HG03108 (cell line): ENCODE results near the gene AFF3.
"Not testable (repeated sequence)": the region's sequence is repeated elsewhere in the genome, so short reads cannot be mapped to it uniquely, and the experiment has no call there.

Experiments used
- ATAC-seq: cut with Tn5 transposase; IDR thresholded peaks from one replicate; pipeline ENCODE4 v1.9.1; 2021; ENCODE audit warnings: moderate library complexity; ENCODE audit not compliant: unreplicated experiment

Gene AFF3

DNA sequence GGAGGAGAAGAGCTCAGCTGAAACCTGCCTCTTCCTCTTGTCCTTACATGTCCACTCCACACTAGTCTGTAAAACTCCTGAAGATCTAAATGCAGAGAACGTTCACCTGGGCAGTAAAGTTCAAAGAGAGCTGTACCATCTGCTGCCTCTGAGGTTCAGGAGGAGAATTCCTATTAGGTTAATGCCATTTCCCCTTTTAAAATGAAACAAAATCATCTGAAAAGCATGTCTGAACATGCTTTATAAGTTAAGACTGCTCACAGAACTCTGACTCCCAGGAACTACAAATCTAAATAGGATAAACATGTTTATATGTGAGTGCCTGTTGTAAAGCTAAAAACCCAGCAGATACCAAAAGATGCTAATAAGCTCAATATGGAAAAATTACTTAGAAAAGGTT is 164.4 kb downstream of the AFF3 start:
- ATAC-seq: no peak

DNA sequence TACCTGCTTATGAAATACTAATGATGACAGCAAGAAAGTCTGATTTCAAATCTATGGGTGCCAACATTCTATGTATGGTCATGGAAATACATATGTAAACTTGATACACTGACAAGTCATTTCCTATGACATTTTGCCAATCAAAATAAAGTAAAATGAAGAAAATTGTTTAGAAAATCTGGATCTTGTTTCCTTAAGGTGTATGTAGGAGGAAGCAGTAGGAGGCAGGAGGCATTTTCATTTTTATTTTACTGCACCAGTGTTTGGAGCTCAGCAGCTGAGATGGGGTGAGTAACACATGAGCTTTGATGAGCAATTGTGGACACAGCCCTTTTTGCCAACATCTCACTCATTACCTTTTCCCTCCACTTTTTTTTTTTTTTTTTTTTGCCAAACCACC is 167.0 kb downstream of the AFF3 start:
- ATAC-seq: no peak

- ATAC-seq: no peak
Observed at GRCh38 chr2:99974682-99975375, 167.6 kb downstream of the AFF3 start.

GRCh38 chr2:99974275-99974674 is 168.1 kb downstream of the AFF3 start:
- no peak for ATAC-seq

- ATAC-seq: no peak
Observed at GRCh38 chr2:99971326-99971900, 171.0 kb downstream of the AFF3 start.

GRCh38 chr2:99970292-99970868 is 172.0 kb downstream of the AFF3 start:
- ATAC-seq: no peak

DNA sequence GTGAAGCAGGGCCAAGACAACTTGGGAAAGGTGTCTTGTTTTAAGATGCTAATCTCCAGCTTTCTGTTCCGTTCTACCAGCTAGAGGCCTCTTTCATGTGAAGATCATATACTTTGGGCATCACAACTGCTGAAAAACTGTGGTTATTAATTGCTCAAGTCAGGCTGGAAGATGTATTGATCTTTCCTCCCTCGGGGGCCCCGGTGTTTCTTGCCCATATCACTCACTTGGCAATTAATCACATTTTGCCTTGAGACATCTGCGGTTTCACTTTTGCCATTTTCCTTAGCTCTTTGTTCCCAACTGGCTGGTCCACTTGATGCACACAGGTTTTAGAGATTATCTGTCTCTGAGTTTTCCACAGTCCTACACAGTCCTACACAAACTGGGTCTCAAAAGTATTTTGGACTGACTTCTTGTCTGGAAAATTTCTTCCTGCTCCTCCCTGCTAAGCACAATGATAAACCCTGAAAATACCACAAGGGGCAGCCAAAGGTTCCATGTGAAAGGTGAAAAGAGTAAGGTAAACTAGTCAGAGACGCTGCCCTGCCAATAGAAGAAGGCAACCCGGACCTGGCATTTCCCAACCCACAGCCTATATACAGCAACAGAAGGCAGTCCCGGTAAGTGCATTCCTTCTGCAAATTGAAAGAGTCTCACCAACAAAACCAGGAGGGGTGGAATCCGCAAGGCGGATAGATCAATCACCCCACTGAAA is 181.0 kb downstream of the AFF3 start:
- ATAC-seq: no peak

GRCh38 chr2:99960790-99961189 is 181.6 kb downstream of the AFF3 start:
- ATAC-seq: no peak

DNA sequence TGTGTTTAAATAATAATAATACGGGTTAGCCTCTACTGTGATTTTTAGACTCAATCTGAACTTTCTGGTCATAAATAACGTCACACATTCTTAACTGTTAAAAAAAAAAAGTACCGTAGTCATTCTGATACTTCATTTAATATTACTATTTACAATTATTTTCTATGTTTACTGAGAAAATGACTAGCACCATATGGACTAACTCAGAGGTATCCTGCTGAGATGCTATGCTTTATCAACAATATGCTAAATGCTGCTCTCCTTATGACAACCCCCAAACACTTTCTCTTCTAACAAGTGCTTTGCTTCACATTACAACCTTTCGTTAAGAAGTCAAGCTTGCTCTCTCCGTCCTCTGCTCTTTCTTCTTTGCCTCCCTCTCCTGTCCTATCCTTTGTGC is 182.1 kb downstream of the AFF3 start:
- ATAC-seq: no peak

DNA sequence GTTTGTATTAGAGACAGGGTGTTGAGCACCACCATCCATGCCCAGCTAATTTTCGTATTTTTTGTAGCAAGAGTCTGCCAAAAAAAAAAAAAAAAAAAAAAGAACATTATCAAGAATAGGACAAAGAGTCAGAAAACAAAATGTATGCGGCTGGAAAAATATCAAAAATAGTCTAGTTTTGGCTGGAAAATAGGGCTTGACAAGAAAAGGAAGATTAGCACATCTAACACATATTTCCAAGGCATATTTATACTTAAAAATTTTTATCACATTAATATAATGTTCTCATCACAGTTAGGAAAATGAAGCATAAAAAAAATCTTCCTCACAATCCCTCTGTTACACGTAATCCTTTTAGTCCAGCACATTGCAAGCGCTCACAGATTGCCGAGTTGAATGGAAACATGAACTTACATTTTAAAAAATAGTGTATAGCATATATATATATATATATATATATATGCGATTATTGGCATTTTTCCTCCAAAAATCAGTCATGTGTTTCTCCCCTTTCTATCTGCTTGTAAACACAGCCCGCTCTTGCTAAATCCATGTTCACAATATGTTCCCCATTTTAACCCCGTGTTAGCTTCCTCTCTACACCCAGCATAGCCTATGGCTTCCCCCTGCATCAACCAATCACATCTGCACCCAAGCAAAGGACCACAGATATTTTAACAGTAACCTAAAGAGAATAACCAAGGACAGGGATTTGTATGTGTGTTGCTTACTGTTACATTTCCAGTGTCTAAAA is 183.0 kb downstream of the AFF3 start:
- ATAC-seq: no peak

GRCh38 chr2:99957332-99958133 is 184.9 kb downstream of the AFF3 start:
- no peak for ATAC-seq

DNA sequence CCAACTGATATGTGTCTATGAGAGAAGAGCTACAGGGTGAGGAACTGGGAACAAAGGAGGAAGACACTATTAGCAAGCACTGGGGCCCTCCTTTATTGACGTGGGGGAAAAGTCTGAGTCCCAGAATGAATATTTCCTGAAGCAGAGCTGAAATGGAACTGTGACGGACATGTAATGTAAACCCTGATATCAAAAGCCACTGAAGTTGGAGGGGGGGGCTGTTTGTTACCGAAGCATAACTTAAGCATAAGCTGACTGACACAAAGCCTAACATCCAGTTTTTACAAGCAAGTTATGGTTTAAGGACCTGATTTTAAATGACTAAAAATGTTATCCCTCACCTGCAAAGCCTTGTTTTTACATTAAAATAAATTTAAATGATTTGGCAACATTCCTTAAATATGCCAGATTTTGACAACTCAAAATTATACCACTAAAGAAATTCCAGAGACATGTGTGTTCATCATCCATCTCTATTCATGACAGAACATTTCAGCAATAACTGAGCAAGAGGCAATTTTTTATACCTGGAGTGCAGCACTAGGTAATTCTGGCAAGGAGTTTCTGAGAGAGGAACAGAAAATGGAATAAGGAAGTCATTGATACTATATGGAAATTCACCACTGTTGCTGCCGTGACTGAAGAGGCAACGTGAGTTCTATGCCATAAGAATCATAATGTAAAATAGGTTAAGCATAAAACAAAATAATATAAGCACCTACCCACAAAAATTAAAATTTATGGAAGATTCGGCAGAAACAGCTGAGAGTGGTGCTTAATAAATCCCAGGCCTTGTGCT is 186.0 kb downstream of the AFF3 start:
- ATAC-seq: no peak

GRCh38 chr2:99953750-99954149 is 188.6 kb downstream of the AFF3 start:
- ATAC-seq: no peak

- no peak for ATAC-seq
Observed at GRCh38 chr2:99949963-99950362, 192.4 kb downstream of the AFF3 start.

- no peak for ATAC-seq
Observed at GRCh38 chr2:99949530-99949929, 192.9 kb downstream of the AFF3 start.

DNA sequence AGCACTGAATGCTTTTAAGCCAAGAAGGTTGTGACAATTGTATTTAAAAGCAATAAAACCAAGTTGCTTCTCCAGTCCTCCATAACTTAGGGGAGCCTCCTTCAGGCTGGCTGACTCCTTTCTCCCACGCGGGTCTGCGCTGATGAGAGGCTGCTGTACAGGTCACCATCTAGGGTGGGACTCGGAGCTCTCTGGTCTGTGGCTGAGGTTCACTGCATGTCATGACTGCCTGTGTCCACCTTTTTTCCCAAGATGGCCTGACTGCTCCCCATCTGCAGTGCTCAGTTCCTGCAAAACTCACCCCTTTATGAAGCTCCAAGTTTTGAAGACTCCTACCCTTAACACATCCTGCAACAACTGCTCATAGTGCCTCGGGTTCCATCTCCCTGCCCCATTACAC is 194.4 kb downstream of the AFF3 start:
- no peak for ATAC-seq

- ATAC-seq: not testable (repeated sequence)
Observed at GRCh38 chr2:99947366-99947765, 195.0 kb downstream of the AFF3 start.

- ATAC-seq: no peak
Observed at GRCh38 chr2:99944019-99944418, 198.4 kb downstream of the AFF3 start.

GRCh38 chr2:99942561-99943347 is 199.6 kb downstream of the AFF3 start:
- no peak for ATAC-seq
